ENCODE data around the gene ITSN2. TPM values are rescaled to one million over a fixed set of nuclear protein-coding genes. Genes with fewer than 3 reads are reported as not detected.

Gene ITSN2
- total RNA-seq, 1 experiment from 2014 or later, result 24.0 TPM

DNA sequence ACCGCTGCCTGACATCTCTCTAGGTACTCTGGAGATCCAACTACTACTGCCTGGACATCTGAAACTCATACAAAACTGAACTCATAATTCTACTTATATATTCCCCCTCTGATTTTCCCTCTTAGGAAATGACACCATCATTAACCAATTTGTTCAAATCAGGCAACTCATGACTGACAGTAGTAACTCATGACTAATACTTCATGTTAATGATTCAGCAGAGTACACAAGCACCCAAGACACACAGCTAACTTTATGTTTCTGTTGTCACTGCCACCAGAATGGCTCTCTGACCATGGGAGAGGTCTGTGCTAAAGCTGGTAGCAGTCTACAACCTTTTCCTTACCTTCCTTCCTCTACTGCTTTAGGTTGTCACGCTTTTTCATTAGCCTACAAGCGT is 91.1 kb downstream of the ITSN2 start:
- DNase-seq (ENCODE audit: low read depth), result peak; percentile 3

DNA sequence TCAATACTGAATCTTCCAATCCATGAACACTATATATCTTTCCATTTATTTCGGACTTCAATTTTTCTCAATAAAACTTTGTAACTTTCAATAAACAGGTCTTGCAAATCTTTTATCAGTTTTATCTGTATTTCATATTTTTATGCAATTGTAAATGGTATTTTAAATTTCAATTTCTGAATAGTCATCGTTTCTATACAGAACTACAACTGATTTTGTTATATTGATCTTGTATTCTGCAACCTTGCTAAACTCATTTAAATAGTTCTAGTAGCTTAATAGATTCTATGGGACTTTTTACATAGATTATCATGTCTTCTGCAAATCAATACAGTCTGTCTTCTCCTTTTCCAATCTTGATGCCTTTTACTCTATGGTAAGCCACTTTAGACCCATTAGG is 95.1 kb downstream of the ITSN2 start:
- no peak for DNase-seq (ENCODE audit: low read depth)

DNA sequence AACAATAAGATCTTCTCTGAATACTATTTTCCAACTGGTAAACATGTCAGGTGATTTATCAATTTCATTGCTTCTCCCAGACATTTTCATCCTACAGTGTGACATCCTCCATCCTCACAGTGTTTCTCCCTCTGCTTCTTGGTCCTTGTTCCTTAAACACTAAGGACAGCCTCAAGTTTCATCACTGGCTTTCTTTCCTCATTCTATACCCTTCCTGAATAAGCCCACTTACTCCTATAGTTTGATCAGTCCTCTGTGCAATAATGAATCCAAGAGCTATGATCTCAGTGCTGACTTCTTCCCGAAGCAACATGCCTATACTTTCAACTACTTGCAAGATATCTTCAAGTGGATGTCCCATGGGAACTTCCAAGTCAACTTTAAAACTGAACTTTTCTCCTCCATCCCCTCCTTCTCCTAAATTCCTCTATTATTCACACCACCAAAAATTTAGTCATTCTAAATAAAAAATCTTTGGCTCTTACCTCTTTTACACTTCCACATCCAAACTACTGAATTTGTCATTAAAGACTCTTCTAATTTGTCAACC is 97.8 kb downstream of the ITSN2 start:
- no peak for DNase-seq (ENCODE audit: low read depth)

DNA sequence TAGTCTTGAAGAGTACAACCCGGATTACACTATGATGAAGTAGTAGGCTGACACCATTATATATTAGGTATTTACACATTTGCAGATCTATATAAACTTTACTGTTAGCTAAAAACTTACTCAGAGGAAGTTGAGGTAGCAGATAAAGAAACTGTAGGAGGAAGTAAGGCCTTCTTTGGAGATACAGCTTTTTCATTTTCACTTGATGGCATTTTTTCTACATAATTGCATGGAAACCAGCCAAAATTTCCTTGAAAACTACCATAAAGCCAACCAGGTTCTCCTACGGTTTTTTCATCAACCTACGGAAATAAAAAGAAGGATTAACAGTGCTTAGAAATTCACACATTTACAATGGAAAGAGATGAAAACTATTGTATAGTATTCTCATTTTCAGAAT is 98.9 kb downstream of the ITSN2 start:
- DNase-seq (ENCODE audit: low read depth), result no peak

DNA sequence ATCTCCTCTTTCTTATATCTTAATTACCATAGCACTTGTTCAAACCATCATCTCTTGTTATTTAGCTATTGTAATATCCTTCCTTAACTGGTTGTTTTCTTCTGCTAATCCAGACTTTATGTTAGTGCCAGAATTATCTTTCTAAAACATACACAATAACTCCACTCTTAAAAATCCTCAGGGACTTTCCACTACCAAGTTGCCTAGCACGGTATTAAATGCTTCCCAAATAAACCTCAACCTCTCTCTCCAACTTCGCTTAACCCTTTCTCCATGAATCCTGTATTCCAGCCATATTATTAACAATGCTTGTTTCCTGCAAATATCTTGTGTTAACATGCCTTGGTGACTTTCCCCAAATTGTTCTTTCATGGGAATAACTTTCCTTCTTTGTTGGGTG is 101.0 kb downstream of the ITSN2 start:
- DNase-seq (ENCODE audit: low read depth), result no peak

DNA sequence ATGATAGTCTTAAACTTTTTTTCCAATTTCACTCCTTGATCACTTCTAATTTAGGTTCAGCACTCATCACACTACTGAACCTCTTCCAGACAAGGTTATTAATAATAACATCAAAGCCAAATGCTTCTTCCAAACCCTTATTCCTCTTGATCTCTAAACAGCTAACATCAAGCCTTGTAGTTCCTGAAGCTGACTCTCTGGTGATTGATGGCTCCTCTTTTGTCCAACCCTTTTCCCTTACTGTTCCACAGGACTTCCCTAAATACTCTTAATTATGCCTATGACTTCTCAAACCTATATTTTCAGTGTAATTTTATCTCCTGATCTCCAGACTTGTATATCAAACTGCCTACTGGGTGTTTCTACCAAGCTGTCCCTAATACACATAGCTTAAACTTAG is 101.6 kb downstream of the ITSN2 start:
- no peak for DNase-seq (ENCODE audit: low read depth)

DNA sequence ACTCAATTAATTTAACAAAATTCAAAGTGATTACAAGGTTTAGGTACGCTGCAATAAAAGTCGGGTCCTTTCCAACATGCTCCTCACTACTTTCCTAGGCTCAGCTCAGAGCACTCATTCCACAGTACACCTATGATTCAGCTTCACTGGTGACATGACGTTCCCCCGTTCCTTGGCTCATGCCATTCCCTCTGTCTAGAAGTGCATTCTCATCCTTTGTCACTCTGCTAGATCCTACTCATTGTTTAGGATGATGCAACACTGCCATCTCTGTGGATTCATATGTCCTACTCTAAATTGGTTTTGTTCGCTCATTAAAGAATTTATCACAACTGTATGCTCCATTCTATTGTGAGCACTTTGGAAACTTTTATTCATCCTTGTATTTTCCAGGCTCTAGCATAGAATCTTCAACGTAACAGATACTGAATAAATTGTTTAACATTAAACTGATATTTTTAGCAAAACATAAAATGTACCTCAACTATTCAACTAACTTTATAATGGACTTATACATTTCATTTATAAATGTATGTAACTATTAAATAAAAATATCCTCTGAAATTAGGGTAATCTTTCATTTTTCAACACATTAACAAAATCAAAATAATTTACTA is 106.9 kb downstream of the ITSN2 start:
- DNase-seq (ENCODE audit: low read depth), result peak; percentile 5

DNA sequence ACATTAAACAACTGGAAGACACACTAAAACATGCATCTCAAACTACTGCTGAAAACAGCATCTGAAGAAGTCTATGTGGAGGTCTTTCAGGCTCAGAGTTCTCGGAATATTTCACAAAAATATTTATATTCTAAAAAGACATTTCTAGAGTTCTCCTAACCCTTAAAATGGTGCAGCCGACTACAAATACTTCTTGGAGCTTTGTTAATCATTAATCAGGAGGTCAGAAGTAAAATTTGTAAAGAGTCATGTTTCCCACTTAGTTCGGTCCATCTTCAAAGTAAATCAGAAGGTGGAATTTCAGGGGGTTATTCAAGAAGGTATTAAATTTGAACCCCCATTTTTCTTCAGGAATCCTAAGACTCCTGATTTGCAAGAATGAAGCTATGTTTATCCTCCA is 112.7 kb downstream of the ITSN2 start:
- DNase-seq (ENCODE audit: low read depth), result no peak

DNA sequence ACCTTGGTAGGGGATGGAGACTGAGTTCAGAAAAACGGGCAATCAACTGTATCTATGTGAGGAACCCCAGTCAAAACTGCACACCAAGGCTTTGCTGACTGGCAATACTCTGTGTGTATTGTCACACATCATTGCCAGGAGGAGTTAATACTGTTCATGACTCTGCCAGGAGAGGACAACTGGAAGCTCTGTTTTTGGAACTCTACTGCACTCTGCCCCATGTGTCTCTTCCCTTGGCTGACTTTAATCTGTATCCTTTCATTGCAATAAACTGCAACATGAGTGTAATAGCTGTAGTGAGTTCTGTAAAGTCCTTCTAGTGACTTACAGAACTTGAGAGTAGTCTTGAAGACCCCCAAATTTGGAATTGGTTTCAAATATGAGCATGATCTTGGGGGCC is 113.2 kb downstream of the ITSN2 start:
- DNase-seq (ENCODE audit: low read depth), result no peak

DNA sequence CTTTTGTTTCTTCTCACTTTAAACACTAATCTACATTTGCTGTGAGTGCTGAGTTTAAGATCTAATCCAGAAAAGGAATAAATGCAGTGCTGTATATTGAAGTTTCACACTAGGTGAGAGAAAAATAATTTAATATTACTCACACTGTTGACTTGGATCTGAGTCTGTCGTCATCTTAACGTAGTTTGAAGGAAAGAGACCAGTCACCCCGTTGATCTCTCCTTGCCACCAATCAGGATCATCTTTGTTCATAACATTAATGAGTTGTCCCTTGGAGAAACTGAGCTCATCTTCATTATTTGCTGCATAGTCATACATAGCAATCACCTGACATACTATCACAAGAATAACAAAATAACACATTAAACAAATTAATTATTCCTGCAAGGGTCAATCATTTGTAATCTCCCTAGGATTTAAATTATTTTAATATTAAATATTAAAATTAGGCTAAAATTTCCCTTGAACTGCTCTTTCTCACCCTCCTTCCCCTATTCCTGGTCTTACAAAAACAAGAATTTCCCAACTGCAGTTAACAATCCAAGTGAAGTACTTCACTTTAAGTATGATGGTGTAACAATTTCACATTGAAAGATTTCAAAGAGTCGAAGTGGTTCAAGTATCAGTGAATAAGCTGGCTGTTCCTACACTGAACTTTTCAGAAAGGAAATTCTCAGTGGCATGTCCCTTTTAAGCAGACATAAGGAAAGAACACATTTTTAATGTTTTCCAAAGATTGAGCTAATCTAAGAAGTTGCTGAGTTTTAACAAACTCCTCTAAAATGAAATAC is 114.2 kb downstream of the ITSN2 start:
- DNase-seq (ENCODE audit: low read depth), result no peak

DNA sequence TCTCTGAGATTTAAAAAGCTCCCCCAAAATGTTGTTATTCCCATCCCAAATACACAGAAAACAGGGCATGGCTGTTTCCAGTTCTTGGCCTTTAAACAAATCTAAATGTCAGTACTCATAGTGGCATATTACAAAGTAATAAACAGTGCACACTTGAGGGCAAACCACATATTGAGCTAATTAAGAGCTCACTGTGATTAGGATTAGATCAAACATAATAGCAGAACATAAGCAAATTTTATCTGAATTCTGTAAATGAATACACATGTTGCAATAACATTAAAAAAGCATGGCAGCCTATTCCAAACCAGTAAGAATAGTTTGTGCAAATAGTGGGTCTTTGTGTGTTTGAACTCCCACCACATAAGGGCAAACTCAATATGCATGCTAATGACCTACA is 118.8 kb downstream of the ITSN2 start:
- no peak for DNase-seq (ENCODE audit: low read depth)

DNA sequence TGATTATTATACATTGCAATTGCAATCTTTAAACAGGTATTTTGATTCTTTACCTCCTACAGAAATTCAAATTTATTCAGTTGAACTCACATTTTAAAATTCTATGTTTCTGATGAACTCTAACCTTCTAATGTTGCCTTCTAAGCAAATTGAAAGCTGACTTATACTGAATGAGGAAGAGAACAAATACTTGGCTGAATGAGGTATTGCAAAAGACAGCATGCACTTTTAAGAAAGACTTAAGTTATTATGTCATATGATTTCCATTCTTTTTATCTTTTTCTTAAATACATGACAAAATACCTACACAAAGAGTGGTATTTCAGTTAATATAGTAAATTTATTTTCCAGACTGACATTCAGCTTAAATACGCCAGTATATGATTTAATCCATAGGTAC is 120.8 kb downstream of the ITSN2 start:
- DNase-seq (ENCODE audit: low read depth), result no peak

DNA sequence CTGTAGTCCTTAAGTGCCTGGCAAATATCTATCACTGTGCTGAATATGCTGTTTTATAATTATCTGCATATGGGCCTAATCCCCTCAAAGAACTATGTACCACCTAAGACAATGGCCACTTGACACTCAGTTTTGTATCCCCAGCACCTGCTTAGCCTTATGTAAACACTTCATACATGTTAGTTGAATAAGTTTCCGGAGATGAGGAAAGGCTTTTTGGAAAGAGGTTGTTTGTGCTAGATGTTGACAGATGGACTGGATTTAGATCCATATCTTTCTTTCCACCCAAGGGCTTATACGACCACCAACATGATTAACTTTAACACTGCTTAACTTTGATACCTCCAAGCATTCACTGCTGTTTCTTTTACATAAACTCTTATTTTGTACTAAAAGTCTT is 122.2 kb downstream of the ITSN2 start:
- no peak for DNase-seq (ENCODE audit: low read depth)

DNA sequence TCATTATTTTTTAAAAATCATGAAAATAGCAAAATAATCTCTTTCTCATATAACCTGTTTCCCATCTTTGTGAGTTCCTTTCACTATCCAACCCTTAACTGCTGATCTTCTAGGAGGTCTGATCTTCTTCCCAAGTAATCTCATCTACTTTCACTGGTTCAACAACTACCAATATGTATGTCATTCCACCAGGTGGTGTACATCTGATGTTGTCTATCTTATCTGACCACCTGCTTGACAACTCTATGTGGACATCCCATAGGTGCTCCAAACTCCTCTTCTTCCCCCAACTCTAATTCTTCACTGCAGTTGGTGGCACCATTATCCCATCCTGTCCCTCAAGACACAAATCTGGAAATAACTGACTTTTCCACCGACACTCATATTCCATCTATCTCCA is 123.0 kb downstream of the ITSN2 start:
- DNase-seq (ENCODE audit: low read depth), result no peak

DNA sequence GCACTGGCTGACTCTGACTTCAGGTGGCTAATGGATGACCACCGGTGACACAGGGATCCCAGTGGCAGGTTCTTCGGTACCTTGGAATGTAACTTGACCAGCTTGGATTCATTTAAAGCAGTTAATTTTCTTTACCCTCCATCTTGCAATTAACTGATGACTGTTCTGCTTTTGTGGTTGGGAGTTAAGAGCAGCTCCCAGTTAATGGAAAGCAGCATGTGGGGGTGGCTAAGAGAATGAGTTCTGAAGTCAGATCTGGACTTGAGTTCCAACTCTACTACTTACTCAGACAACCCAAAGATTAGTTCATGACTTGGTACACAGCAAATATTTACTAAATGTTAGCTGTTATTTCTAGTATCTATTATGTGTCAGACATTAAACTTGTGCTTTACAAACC is 127.0 kb downstream of the ITSN2 start:
- DNase-seq (ENCODE audit: low read depth), result no peak

DNA sequence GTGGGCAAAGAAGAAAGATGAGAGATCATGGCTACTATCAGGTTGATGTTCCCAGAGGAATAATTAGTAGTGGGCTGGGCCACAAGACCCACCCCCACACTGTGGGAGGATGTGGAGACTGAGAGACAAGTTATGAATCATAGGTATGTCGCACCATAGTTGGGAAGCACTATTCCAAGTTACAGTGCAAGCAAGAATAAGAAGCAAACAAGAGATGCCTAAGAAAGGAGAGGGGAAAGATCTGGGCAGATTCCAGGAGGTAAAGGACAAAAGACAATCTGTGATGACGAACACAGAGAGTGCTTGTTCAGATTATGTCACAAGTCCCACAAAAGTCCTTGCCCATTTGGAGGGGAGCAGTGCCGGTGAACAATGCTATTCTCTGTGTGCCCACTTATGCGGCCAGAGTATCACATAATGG is 128.9 kb downstream of the ITSN2 start:
- DNase-seq (ENCODE audit: low read depth), result peak; percentile 54

DNA sequence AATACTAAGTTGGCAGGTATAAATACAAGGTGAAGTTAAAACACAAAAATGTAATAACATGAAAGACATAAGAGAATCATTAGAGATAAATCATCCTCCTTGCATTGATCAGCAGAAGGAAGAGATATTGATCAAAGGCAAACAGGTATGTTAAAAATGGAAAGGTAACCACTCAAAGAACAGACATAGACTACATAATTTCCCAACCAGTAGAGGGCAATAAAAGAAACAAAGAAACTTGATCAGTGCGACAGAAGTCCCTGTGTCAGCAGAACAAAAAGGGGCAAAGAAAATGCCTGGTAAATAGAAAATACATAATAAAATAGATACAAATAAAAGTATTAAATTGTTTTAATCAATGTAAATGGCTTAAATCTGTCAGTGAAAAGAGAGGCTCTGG is 131.9 kb downstream of the ITSN2 start:
- no peak for DNase-seq (ENCODE audit: low read depth)

DNA sequence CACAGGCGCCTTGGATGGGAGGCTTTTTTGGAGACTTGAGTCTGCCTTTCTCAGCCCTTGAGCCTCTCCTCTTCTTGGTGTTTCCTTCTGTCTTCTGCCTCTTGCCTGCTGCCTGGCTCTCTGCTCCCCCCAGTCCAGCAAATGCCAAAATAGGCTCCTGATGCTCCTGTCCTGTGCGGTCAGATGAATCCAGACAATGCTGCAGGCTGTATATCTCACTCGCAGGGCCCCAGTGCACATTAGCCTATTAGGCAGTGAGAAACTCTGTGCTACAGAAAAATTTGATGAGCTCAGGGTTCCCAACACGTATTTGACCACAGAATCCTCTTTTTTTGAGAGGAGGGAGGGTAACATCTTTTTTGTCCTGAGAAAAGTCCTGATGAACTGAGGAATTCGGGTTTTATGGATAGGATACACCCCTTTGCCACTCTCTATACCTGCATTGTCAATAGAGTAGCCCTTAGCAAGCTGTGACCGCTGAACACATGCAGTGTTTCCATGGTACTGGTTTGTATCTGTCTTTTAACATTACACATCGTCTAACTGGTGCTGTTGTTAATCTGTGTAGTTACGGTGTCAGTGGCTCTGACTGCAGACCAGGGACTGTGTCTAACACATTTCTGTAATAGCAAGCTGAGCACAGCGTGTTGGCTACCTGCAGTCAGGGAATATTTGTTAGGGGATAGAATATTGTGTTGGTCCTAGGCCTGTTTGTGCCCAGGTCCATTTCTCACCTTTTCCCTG is 134.7 kb downstream of the ITSN2 start:
- DNase-seq (ENCODE audit: low read depth), result no peak

DNA sequence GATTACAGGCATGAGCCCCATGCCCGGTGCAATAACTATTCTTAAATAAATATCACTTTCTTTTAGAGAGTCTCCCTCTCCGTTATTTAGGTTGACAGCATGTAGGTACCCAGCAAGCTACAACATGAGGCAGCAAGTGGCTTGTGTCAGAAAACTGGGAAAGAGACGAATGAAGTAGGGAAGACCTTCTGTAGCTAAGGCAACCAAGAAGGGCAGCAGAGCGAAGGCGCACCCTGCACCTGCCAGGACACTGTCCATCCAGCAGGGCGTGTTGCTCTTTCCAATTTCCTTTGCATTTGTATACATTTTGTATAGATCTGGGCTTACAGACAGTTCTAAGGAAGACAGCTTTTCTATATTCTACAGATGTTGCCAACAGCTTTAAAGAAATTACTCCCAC is 137.4 kb downstream of the ITSN2 start:
- DNase-seq (ENCODE audit: low read depth), result no peak

DNA sequence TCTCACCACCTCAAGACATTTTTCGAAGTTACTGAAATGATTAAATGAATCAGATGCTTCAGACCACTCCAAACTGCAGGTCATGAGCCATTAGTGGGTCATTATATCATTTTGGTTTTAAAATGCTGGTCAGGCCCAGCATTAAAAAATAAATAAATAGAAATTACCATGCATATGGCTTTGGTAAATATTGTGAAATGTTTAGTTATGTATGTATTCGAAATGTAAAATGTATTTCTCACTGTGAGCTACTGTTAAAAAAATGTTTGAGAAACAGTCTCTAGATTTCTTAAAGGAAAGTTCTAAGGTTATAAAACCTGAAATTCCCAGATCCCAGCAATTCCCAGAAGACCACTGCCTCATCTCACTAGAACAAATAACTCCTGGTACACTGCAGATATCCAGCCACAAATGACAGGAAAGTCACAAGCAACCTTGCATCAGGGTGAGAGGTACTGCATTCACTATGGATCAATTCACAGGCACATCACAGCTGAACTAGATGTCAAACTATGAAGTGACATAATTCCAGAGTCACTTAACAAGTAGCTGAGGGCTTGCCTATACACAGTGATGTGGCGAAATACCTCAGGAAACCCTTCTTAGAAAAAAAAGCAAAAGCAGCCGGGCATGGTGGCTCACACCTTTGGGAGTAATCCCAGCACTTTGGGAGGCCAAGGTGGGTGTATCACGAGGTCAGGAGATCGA is 138.8 kb downstream of the ITSN2 start:
- no peak for DNase-seq (ENCODE audit: low read depth)

DNA sequence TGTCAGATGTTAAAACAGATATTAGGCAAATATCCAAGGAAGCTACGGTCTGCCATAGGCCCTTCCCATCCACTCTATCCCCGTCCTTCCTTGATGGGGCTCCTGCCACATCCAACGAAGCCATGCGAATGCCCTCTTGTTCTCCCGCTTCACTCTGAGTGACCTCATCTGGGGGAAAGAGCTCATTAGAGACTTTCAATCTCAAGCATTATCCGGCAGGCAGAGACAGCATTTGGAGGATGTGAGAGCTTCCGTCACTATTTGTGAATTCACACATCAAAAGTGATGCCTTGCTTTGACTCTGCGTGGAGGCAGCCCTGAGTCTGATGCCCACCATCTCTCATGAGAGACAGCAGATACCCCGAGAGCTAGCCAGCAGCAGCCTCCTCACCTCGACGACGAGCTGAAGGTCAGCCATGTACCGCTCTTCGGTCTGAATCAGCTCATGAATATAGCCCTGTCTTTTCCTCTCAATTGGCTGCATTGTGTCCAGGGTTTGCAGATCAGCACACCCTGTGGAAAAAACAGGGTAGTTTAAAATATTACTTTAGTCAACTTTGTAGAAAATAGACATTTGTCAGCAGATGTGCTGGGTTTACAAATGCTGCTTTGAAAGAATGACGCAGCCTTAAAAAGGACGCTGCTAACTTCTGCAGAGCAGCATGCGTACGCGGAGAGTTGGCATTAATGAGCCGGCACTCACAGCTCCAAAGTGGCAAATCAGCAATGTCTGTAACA is 139.6 kb downstream of the ITSN2 start:
- DNase-seq (ENCODE audit: low read depth), result peak; percentile 20
